HepG2 (cell line): ENCODE data around the gene PXDC1. TPM values are rescaled to one million over a fixed set of nuclear protein-coding genes. Genes with fewer than 3 reads are reported as not detected.

Source experiments
- ASH2L ChIP-seq: fragments of 300-600, 200-600 bp; sonication (generic); IDR thresholded peaks from 2 replicates; pipeline ENCODE4 v1.7.0; 2017; ENCODE audit warnings: low read depth, mild to moderate bottlenecking, moderate library complexity, mixed read lengths, low read length; ENCODE audit not compliant: insufficient read length
- HES4 ChIP-seq: sonication (generic); formaldehyde crosslinking; IDR thresholded peaks from 2 replicates; pipeline ENCODE4 v1.9.0; 2021; ENCODE audit warnings: mild to moderate bottlenecking, missing genetic modification reagents, borderline replicate concordance
- KLF15 ChIP-seq: sonication (generic); formaldehyde crosslinking; IDR thresholded peaks from 2 replicates; pipeline ENCODE4 v1.8.1; 2023; ENCODE audit warnings: borderline replicate concordance, mild to moderate bottlenecking, inconsistent platforms, missing genetic modification reagents, mixed read lengths
- MAZ ChIP-seq, 2 experiments: sonication (generic) in 1 of 2; formaldehyde crosslinking in 1 of 2; IDR thresholded peaks; 2 replicates each; pipeline versions ENCODE4 v1.5.0 to v1.6.1; 2012 to 2020; ENCODE audit warnings: low read depth in 2 of 2, mild to moderate bottlenecking in 2 of 2, borderline replicate concordance in 1 of 2, improper control_type of control experiment in 1 of 2, low read length in 1 of 2, missing genetic modification reagents in 1 of 2, moderate library complexity in 1 of 2
- NFKBIZ ChIP-seq: IDR thresholded peaks from 2 replicates; pipeline ENCODE4 v1.6.1; 2018; ENCODE audit warnings: missing genetic modification reagents, missing compliant biosample characterization
- NKX3-1 ChIP-seq: sonication (generic); formaldehyde crosslinking; IDR thresholded peaks from 2 replicates; pipeline ENCODE4 v1.5.0; 2020; ENCODE audit warnings: missing genetic modification reagents
- PAWR ChIP-seq: sonication (generic); formaldehyde crosslinking; IDR thresholded peaks from 2 replicates; pipeline ENCODE4 v1.4.0; 2020; ENCODE audit warnings: missing genetic modification reagents, mild to moderate bottlenecking, borderline replicate concordance
- POLR2G ChIP-seq: fragments of 200-400 bp; formaldehyde crosslinking; IDR thresholded peaks from 2 replicates; pipeline ENCODE4 v1.6.1; 2018; ENCODE audit warnings: mild to moderate bottlenecking, low read depth, low read length, moderate library complexity
- RCOR2 ChIP-seq: IDR thresholded peaks from 2 replicates; pipeline ENCODE4 v1.6.1; 2016; ENCODE audit warnings: missing biosample characterization, missing genetic modification reagents
- SALL2 ChIP-seq: sonication (generic); formaldehyde crosslinking; IDR thresholded peaks from 2 replicates; pipeline ENCODE4 v1.8.1; 2023; ENCODE audit warnings: mild to moderate bottlenecking, missing genetic modification reagents, inconsistent platforms
- SIN3A ChIP-seq: IDR thresholded peaks from 2 replicates; pipeline ENCODE4 v1.6.1; 2011; ENCODE audit warnings: low read depth, mild to moderate bottlenecking, control low read depth, low read length, borderline replicate concordance
- SP1 ChIP-seq, 2 experiments: fragments of 450-650 bp in 1 of 2; sonication (generic) in 1 of 2; formaldehyde crosslinking in 1 of 2; IDR thresholded peaks; 2 replicates each; pipeline versions ENCODE4 v1.4.0 to v1.6.1; 2016 to 2020; ENCODE audit warnings: missing genetic modification reagents in 1 of 2
- SRSF1 ChIP-seq: fragments of 200-400 bp; formaldehyde crosslinking; optimal IDR thresholded peaks from 2 replicates; pipeline ENCODE3; 2017; ENCODE audit warnings: mild to moderate bottlenecking, low read depth, low read length, moderate library complexity
- ZFAT ChIP-seq: sonication (generic); formaldehyde crosslinking; conservative IDR thresholded peaks from 2 replicates; pipeline ENCODE4 v1.8.1; 2023; ENCODE audit warnings: missing genetic modification reagents, inconsistent platforms
- ZFP1 ChIP-seq: IDR thresholded peaks from 2 replicates; pipeline ENCODE4 v1.6.1; 2016
- ZNF10 ChIP-seq: sonication (generic); formaldehyde crosslinking; IDR thresholded peaks from 2 replicates; pipeline ENCODE4 v1.4.0; 2020; ENCODE audit warnings: mild to moderate bottlenecking, low read depth, missing genetic modification reagents, borderline replicate concordance
- ZNF274 ChIP-seq: sonication (generic); formaldehyde crosslinking; IDR thresholded peaks from 2 replicates; pipeline ENCODE4 v1.5.1; 2020; ENCODE audit warnings: mild to moderate bottlenecking, missing genetic modification reagents
- ZNF569 ChIP-seq: sonication (generic); formaldehyde crosslinking; IDR thresholded peaks from 2 replicates; pipeline ENCODE4 v1.5.0; 2020; ENCODE audit warnings: mild to moderate bottlenecking, missing genetic modification reagents, moderate library complexity, borderline replicate concordance
- polyA plus RNA-seq, 8 experiments: library from polyadenylated mRNA; depleted of rRNA in 3 of 8; stranded (reverse) in 7 of 8; unstranded in 1 of 8; fragments of >200 nt; fragmentation: Illumina TruSeq in 4 of 8; extraction: Trizol in 4 of 8; gene quantifications; 2 replicates each; pipeline versions ENCODE4 v1.2.1 to v1.2.3, GENCODE V29; 2011 to 2016; ENCODE audit warnings: low read depth in 4 of 8, missing spikeins in 1 of 8, mixed read lengths in 1 of 8; ENCODE audit not compliant: insufficient read depth in 1 of 8
- total RNA-seq, 5 experiments: library from RNA; depleted of rRNA; stranded (reverse); fragments of >200 nt; fragmentation: Illumina TruSeq; extraction: Trizol; gene quantifications; 2 replicates each; pipeline ENCODE4 v1.2.3, GENCODE V29; 2016; ENCODE audit warnings: low read depth in 1 of 5
- TF ChIP-seq, protein P1 (sequence below): sonication (generic); formaldehyde crosslinking; IDR thresholded peaks from 2 replicates; pipeline ENCODE4 v1.4.0; 2020; ENCODE audit warnings: mild to moderate bottlenecking, missing genetic modification reagents
- TF ChIP-seq, protein P2 (sequence below): IDR thresholded peaks from 2 replicates; pipeline ENCODE4 v1.6.1; 2018; ENCODE audit warnings: missing genetic modification reagents
- TF ChIP-seq, protein P3 (sequence below): sonication (generic); formaldehyde crosslinking; IDR thresholded peaks from 2 replicates; pipeline ENCODE4 v1.8.1; 2023; ENCODE audit warnings: mild to moderate bottlenecking, moderate library complexity, missing genetic modification reagents
- TF ChIP-seq, protein P4 (sequence below): sonication (generic); formaldehyde crosslinking; IDR thresholded peaks from 2 replicates; pipeline ENCODE4 v1.5.0; 2020; ENCODE audit warnings: mild to moderate bottlenecking, missing genetic modification reagents

The PXDC1 gene
- total and polyA plus RNA-seq, 2 of the 13 experiments (the other 11 are each of a cell fraction or from before 2014, with no cell fraction given) = 32.4 to 34.7 TPM

DNA sequence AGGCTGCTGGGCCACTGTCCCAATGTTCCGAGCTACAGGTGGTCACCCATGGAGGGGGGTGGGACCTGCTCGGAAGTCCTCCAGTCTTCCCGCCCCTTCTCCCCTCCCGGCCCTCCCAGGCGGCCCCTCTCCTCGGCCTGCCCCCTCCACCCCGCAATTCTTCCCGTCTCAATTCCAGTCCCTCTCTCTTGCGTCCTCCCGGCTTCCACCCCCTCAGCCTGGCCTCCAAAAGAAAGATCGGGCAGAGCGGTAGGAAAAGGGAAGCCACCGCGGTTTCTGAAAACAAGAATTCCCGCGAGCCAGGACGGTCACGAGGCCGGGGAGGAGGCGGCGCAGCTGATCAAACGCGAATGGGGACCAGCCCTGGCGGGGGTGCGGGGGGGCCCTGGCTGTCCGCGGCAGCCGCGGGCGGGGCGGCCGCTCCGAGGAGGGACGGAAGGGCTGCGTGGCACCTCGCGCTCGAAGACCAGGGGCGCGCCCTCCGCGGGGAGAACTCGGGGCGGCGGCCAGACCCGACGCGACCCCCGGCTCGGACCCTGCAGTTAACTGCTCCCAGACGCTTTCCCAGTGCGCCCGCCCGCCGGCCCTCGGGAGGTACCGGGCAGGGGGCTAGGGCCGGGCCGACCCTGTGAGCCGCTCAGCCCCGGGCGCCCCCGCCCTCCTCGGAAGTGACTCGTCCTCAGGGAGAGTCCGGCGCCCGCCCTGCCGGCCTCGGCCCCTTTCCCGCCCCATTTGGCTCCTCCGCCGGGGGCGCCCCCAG is 1.0 kb downstream of the PXDC1 start (continued):
- no peak for TF ChIP-seq ZFP1 (CRISPR knock-in tag)
- TF ChIP-seq ZNF569 (CRISPR knock-in tag) = peak; percentile 70; the same call in 1 of the 2 replicates
- TF ChIP-seq PAWR = no peak
- TF ChIP-seq KLF15 = no peak
- no peak for TF ChIP-seq RCOR2 (CRISPR knock-in tag)
- TF ChIP-seq POLR2G = peak; percentile 66; the same call in 1 of the 2 replicates
- TF ChIP-seq SIN3A = 0 out of 2 replicates have a peak, but pooled peaks have one; percentile 66
- TF ChIP-seq NFKBIZ (CRISPR knock-in tag) = no peak
- TF ChIP-seq, protein P1, sequence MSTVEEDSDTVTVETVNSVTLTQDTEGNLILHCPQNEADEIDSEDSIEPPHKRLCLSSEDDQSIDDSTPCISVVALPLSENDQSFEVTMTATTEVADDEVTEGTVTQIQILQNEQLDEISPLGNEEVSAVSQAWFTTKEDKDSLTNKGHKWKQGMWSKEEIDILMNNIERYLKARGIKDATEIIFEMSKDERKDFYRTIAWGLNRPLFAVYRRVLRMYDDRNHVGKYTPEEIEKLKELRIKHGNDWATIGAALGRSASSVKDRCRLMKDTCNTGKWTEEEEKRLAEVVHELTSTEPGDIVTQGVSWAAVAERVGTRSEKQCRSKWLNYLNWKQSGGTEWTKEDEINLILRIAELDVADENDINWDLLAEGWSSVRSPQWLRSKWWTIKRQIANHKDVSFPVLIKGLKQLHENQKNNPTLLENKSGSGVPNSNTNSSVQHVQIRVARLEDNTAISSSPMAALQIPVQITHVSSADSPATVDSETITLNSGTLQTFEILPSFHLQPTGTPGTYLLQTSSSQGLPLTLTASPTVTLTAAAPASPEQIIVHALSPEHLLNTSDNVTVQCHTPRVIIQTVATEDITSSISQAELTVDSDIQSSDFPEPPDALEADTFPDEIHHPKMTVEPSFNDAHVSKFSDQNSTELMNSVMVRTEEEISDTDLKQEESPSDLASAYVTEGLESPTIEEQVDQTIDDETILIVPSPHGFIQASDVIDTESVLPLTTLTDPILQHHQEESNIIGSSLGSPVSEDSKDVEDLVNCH = no peak
- TF ChIP-seq SALL2 = no peak
- TF ChIP-seq, protein P2, sequence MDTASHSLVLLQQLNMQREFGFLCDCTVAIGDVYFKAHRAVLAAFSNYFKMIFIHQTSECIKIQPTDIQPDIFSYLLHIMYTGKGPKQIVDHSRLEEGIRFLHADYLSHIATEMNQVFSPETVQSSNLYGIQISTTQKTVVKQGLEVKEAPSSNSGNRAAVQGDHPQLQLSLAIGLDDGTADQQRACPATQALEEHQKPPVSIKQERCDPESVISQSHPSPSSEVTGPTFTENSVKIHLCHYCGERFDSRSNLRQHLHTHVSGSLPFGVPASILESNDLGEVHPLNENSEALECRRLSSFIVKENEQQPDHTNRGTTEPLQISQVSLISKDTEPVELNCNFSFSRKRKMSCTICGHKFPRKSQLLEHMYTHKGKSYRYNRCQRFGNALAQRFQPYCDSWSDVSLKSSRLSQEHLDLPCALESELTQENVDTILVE (CRISPR knock-in tag) = peak; percentile 64; the same call in 1 of the 2 replicates
- peak; percentile 69 for TF ChIP-seq ZNF274
- TF ChIP-seq ZFAT = no peak
- TF ChIP-seq SP1 (IDR thresholded peaks at IDR 0.05) = no peak
- TF ChIP-seq SP1 (CRISPR knock-in tag; IDR thresholded peaks at IDR 0.05) = no peak; the same call in 1 of the 2 replicates
- TF ChIP-seq, protein P3, sequence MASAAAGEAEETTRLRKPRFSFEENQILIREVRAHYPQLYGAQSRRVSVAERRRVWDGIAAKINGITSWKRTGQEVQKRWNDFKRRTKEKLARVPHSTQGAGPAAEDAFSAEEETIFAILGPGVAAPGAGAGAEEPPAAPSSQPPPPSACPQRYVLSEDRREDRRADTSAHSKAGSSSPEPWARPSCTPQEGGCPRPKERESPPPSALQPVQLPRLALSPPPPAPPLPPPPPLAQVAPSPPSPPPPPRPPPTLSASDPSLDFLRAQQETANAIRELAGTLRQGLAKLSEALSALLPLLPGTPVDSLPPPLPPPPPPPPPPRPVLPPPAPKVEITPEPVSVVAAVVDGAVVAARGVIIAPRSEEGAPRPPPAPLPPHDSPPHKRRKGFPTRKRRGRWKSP = peak; percentile 59; the same call in 1 of the 2 replicates
- TF ChIP-seq, protein P4, sequence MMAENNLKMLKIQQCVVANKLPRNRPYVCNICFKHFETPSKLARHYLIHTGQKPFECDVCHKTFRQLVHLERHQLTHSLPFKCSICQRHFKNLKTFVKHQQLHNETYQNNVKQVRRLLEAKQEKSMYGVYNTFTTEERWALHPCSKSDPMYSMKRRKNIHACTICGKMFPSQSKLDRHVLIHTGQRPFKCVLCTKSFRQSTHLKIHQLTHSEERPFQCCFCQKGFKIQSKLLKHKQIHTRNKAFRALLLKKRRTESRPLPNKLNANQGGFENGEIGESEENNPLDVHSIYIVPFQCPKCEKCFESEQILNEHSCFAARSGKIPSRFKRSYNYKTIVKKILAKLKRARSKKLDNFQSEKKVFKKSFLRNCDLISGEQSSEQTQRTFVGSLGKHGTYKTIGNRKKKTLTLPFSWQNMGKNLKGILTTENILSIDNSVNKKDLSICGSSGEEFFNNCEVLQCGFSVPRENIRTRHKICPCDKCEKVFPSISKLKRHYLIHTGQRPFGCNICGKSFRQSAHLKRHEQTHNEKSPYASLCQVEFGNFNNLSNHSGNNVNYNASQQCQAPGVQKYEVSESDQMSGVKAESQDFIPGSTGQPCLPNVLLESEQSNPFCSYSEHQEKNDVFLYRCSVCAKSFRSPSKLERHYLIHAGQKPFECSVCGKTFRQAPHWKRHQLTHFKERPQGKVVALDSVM (CRISPR knock-in tag) = no peak
- TF ChIP-seq HES4 = no peak; the same call in 1 of the 2 replicates
- TF ChIP-seq MAZ (IDR thresholded peaks at IDR 0.05; ENCODE audit: borderline replicate concordance, low read depth, low read length) = no peak; the same call in 1 of the 2 replicates
- peak; percentile 76 for TF ChIP-seq MAZ (CRISPR knock-in tag; IDR thresholded peaks at IDR 0.05; ENCODE audit: low read depth)
- TF ChIP-seq ASH2L = no peak
- TF ChIP-seq NKX3-1 = no peak
- TF ChIP-seq ZNF10 (CRISPR knock-in tag) = no peak
- peak; percentile 95 for TF ChIP-seq SRSF1
